DMS53 treated with DMSO at 0.1 percent for 48 hours (cell line): ENCODE measurements around the gene TEC.

ENCODE experiments used
- DNase-seq: peaks from one replicate; lab custom pipeline; 2025; ENCODE audit not compliant: unreplicated experiment; lab: John Stamatoyannopoulos, UW

The TEC gene

DNA sequence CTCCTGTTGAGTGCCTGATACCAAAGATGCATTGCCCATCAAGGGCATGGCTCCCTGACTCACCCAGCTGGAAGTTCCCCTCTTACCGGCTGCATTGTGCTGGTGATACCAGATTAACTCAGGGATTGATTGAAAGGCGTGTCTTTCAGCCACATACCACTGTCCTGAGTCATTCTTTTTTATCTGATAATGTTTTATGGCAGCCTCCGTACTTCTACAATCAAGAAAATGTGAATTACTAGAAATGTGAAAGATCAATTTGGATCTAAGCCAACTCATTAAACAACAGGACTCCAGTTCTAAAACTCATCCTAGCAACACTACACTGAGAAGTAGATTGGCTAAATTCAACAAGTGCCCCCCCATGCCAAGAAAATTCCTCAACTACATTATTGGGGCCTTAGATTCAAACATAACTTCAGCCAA, 175.6 kb downstream of the TEC start:
- DNase-seq: no peak

DNA sequence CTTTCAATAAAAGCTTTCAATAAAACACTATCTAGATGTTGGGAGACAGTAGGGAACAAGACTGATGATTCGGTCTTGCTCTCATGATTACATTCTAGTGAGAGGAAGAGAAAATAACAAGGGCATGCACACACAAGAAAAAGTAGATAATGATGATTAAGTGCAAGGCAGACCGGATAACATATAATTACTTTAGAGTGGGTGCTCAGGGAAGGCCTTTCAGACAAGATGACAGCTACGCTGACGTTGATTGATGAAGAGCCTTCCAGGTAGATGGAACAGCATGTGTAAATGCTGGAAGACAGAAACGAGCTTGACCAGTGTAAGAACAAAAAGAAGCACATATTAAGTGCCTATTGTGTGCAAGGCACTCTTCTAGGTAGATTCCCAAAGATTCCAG, 179.0 kb downstream of the TEC start:
- DNase-seq: no peak

DNA sequence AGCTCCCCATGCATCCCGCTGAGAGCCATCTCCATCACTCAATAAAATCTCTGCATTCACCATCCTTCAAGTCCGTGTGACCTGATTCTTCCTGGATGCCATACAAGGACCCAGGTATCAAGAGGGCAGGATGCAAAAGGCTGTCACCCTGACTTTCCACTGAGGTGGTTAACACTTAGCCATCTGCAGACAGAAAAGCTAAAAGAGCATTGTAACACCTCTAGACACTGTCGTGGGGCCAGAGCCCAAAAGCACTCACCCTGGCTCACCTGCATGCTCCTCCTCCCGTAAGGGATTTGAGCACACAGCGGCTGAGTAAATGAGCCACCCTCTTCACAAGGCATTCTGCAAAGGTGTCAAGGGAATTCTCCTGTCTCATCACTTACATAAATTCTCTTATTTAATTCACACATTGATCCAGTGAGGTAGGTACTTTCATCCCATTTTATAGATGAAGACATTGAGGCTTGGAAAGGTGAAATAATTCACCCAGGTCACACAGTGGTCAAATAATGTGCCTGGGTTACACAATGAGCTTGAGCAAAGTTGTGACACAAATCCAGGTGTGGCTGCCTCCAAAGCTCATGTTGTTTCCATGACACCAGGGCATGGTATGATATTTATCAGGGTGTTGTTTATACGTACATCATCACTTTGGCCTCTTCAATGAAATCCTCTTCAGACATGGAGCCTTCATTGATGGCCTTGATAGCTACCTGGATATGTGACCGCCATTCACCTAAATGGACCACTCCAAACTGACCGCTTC, 183.6 kb downstream of the TEC start:
- no peak for DNase-seq
